Loucy (cell line): ENCODE results near the gene RALGPS2.

Experiments
- CTCF ChIP-seq: fragments of 200-600 bp; sonication (generic); conservative IDR thresholded peaks from 2 replicates; pipeline ENCODE4 v1.5.1; 2014; ENCODE audit warnings: mild to moderate bottlenecking, antibody characterized with exemption, low read length
- EZH2phosphoT487 ChIP-seq: fragments of 200-600 bp; IDR thresholded peaks from 2 replicates; pipeline ENCODE4 v1.6.1; 2018; ENCODE audit warnings: antibody characterized with exemption, mild to moderate bottlenecking, moderate library complexity, borderline replicate concordance

GRCh38 chr1:178874966-178875365 lies 149.9 kb downstream of the RALGPS2 start:
- TF ChIP-seq CTCF (no peak), EZH2phosphoT487 (no peak)
